A673 (cell line): ENCODE measurements around the gene IL23R. TPM values are rescaled to one million over a fixed set of nuclear protein-coding genes. Genes with fewer than 3 reads are reported as not detected.

Experiments used
- BruUV-seq: library from RNA; stranded (reverse); fragments of 400-500 nt; replicated peaks from 2 replicates; lab custom pipeline; 2021; lab: Mats Ljungman, UMichigan
- CTCF ChIA-PET: fragments of 300-600 bp; sonication (Branson Sonifier 250); formaldehyde crosslinking; loops from one replicate; lab custom pipeline; 2022; ENCODE audit warnings: antibody characterized with exemption; lab: Charles Lee
- POLR2A ChIA-PET: fragments of 300-600 bp; sonication (Branson Sonifier 250); formaldehyde crosslinking; loops from one replicate; lab custom pipeline; 2022; ENCODE audit warnings: antibody characterized with exemption; ENCODE audit not compliant: low non-redundant PET; lab: Charles Lee
- DNase-seq: peaks from one replicate; pipeline ENCODE4 v3.0.0-alpha.2; 2015; ENCODE audit warnings: low spot score
- H3K27ac ChIP-seq: fragments of 200-600 bp; sonication (generic); 2 replicates; pipeline ENCODE4 v1.5.1; 2016; ENCODE audit warnings: mixed run types, low read depth, mild to moderate bottlenecking, mixed read lengths, antibody characterized with exemption, low read length; ENCODE audit not compliant: poor library complexity, severe bottlenecking
- H3K27me3 ChIP-seq: fragments of 200-600 bp; sonication (generic); replicated peaks from 2 replicates; pipeline ENCODE4 v1.6.1; 2017; ENCODE audit warnings: mixed run types, low read depth, mild to moderate bottlenecking, mixed read lengths, antibody characterized with exemption, low read length; ENCODE audit not compliant: insufficient read depth, poor library complexity
- H3K36me3 ChIP-seq: fragments of 200-600 bp; sonication (generic); 2 replicates; pipeline ENCODE4 v1.6.1; 2016; ENCODE audit warnings: mixed run types, mild to moderate bottlenecking, mixed read lengths, antibody characterized with exemption, low read length; ENCODE audit not compliant: insufficient read depth, poor library complexity, severe bottlenecking
- H3K4me1 ChIP-seq: fragments of 200-600 bp; sonication (generic); 2 replicates; pipeline ENCODE4 v1.6.1; 2017; ENCODE audit warnings: mixed run types, mild to moderate bottlenecking, mixed read lengths, antibody characterized with exemption, low read length; ENCODE audit not compliant: insufficient read depth, poor library complexity, severe bottlenecking
- H3K4me3 ChIP-seq: fragments of 200-600 bp; sonication (generic); 2 replicates; pipeline ENCODE4 v1.5.1; 2016; ENCODE audit warnings: low read depth, mixed run types, mild to moderate bottlenecking, mixed read lengths, low read length; ENCODE audit not compliant: poor library complexity, severe bottlenecking
- H3K9me3 ChIP-seq: fragments of 200-600 bp; sonication (generic); 2 replicates; pipeline ENCODE4 v1.6.1; 2016; ENCODE audit warnings: mixed run types, low read depth, mild to moderate bottlenecking, mixed read lengths, antibody characterized with exemption, low read length; ENCODE audit not compliant: poor library complexity, severe bottlenecking
- CTCF ChIP-seq: fragments of 300-800, 200-600 bp; sonication (generic); conservative IDR thresholded peaks from 2 replicates; pipeline ENCODE4 v1.5.1; 2017; ENCODE audit warnings: low read depth, mild to moderate bottlenecking, antibody characterized with exemption, low read length, moderate library complexity, mixed read lengths
- EZH2 ChIP-seq: fragments of 200-600 bp; sonication (generic); IDR thresholded peaks from 2 replicates; pipeline ENCODE4 v1.6.1; 2017; ENCODE audit warnings: borderline replicate concordance, low read depth, mild to moderate bottlenecking, mixed read lengths, antibody characterized with exemption, low read length; ENCODE audit not compliant: poor library complexity, severe bottlenecking
- intact Hi-C: fragments of 100-400 bp; cut with micrococcal nuclease; formaldehyde crosslinking; loops from one replicate; pipeline ENCODE4 v1.10.0; 2022; ENCODE audit not compliant: unreplicated experiment
- total RNA-seq: library from RNA; stranded (reverse); gene quantifications from 2 replicates; pipeline ENCODE4 v1.2.3, GENCODE V29; 2021

The IL23R gene
- total RNA-seq, 1 experiment from 2014 or later = not detected

GRCh38 chr1:67134695-67135094, 31.6 kb upstream of the IL23R start, which contains the start of gene C1orf141:
TSS of gene C1orf141 (minus strand) at chr1:67134970. CDS start at chr1:67127240, 7,730 bp downstream.
- Histone ChIP-seq H3K9me3 (no peaks in the 10 kb centered on the region), H3K4me1 (no peaks in the 10 kb centered on the region), H3K4me3 (no peak within 1 kb of the TSS), H3K27me3 (no peaks in the 10 kb centered on the region), H3K27ac (no peak within 1 kb of the TSS), H3K36me3 (no peaks in the 10 kb centered on the region)
- ChIA-PET CTCF (no interaction called here), POLR2A (no interaction called here)
- TF ChIP-seq EZH2 (no peak), CTCF (no peak)
- intact Hi-C loops = no loop called here
- BruUV-seq = no TSS peak
- no peak for DNase-seq

- peak; percentile 5 for DNase-seq
- H3K27me3 ChIP-seq = no peaks in the 10 kb centered on the region
- ChIA-PET CTCF (no interaction called here), POLR2A (no interaction called here)
- BruUV-seq = no TSS peak
- no peaks in the 10 kb centered on the region for H3K36me3 ChIP-seq
- TF ChIP-seq CTCF (no peak), EZH2 (no peak)
- H3K9me3 ChIP-seq = no peaks in the 10 kb centered on the region
- no peak overlapping the region for H3K4me3 ChIP-seq
- no peaks in the 10 kb centered on the region for H3K4me1 ChIP-seq
- intact Hi-C loops = no loop called here
- no peak overlapping the region for H3K27ac ChIP-seq
These were observed 30.9 kb upstream of the IL23R start for GRCh38 chr1:67135354-67135753.

GRCh38 chr1:67137307-67137753, 28.9 kb upstream of the IL23R start:
- H3K4me1 ChIP-seq = no peaks in the 10 kb centered on the region
- H3K36me3 ChIP-seq = no peaks in the 10 kb centered on the region
- BruUV-seq = no TSS peak
- ChIA-PET CTCF (no interaction called here), POLR2A (no interaction called here)
- intact Hi-C loops = no loop called here
- H3K27ac ChIP-seq = no peak overlapping the region
- H3K4me3 ChIP-seq = no peak overlapping the region
- TF ChIP-seq EZH2 (no peak), CTCF (no peak)
- DNase-seq = no peak
- H3K9me3 ChIP-seq = no peaks in the 10 kb centered on the region
- peaks cover 6% of the 10 kb centered on the region for H3K27me3 ChIP-seq
